ENCODE data around the gene ZFHX3. TPM values are rescaled to one million over a fixed set of nuclear protein-coding genes. Genes with fewer than 3 reads are reported as not detected.

The ZFHX3 gene
- total and polyA plus RNA-seq, 2 donors from 2014 or later = 2.3 to 29.3 TPM

- Histone ChIP-seq H3K27me3 (ENCODE audit: control insufficient read depth, insufficient read depth, low read length) (no peaks in the 10 kb centered on the region), H3K4me1 (ENCODE audit: control insufficient read depth in 2 of 3, insufficient read depth in 2 of 3, low read depth in 1 of 3, low read length in 3 of 3) (peaks cover 0 to 3% (median 2%) of the 10 kb centered on the region in 3 donors), H3K9ac (ENCODE audit: low read length in 3 of 3) (no peak overlapping the region), H3K4me3 (ENCODE audit: low read length in 3 of 3) (no peak overlapping the region), H3K27ac (ENCODE audit: low read depth in 2 of 2, low read length in 2 of 2) (no peak overlapping the region), H3K36me3 (ENCODE audit: control insufficient read depth in 2 of 3, insufficient read depth in 3 of 3, low read length in 3 of 3) (no peaks in the 10 kb centered on the region), H3K9me3 (ENCODE audit: control insufficient read depth in 2 of 3, insufficient read depth in 1 of 3, low read length in 3 of 3) (no peaks in the 10 kb centered on the region)
- DNase-seq (no peak), FAIRE-seq (no peak)
- intact Hi-C loops (cut with DNase I) = no loop called here
- TF ChIP-seq, protein P1, sequence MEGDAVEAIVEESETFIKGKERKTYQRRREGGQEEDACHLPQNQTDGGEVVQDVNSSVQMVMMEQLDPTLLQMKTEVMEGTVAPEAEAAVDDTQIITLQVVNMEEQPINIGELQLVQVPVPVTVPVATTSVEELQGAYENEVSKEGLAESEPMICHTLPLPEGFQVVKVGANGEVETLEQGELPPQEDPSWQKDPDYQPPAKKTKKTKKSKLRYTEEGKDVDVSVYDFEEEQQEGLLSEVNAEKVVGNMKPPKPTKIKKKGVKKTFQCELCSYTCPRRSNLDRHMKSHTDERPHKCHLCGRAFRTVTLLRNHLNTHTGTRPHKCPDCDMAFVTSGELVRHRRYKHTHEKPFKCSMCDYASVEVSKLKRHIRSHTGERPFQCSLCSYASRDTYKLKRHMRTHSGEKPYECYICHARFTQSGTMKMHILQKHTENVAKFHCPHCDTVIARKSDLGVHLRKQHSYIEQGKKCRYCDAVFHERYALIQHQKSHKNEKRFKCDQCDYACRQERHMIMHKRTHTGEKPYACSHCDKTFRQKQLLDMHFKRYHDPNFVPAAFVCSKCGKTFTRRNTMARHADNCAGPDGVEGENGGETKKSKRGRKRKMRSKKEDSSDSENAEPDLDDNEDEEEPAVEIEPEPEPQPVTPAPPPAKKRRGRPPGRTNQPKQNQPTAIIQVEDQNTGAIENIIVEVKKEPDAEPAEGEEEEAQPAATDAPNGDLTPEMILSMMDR (IDR thresholded peaks at IDR 0.05; ENCODE audit: borderline replicate concordance, extremely low read depth, insufficient read depth) = no peak
Measured at GRCh38 chr16:72897707-72898106, 150.2 kb downstream of the ZFHX3 start.

DNA sequence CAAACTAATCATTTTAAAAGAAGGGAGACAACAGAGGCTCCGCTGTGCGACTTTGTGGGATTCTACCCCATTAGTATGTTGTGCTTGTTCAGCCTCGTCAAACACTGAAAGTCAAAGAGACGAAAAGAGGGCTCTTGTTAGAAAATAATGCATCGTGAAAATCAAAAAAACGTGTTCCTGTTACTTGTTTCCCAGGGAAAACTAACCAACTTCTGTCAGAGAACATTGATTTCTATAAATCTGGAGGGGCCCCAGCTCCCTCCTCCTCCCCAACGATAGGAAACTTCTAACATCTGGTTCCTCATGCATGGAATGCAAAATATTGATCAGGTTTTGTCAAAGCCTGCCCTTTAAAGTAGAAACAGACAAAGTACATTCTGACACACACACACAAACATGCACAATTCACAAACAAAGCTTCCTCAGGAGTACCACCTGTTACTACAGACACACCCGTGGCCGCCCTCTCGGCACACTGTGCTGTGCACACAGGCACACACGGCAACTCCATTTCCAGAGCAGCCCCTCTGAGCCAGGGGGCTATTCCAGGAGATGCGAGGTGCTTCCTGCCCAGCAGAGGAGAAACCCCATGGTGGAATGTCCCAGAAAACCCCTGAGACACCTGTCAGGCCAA, 151.3 kb downstream of the ZFHX3 start:
- Histone ChIP-seq H3K9ac (ENCODE audit: low read length in 3 of 3) (no peak overlapping the region), H3K36me3 (ENCODE audit: control insufficient read depth in 2 of 3, insufficient read depth in 3 of 3, low read length in 3 of 3) (no peaks in the 10 kb centered on the region), H3K27me3 (ENCODE audit: control insufficient read depth, insufficient read depth, low read length) (no peaks in the 10 kb centered on the region), H3K4me3 (ENCODE audit: low read length in 3 of 3) (no peak overlapping the region), H3K27ac (ENCODE audit: low read depth in 2 of 2, low read length in 2 of 2) (no peak overlapping the region), H3K4me1 (ENCODE audit: control insufficient read depth in 2 of 3, insufficient read depth in 2 of 3, low read depth in 1 of 3, low read length in 3 of 3) (peaks cover 0 to 3% (median 2%) of the 10 kb centered on the region in 3 donors), H3K9me3 (ENCODE audit: control insufficient read depth in 2 of 3, insufficient read depth in 1 of 3, low read length in 3 of 3) (no peaks in the 10 kb centered on the region)
- intact Hi-C loops (cut with DNase I) = no loop called here
- FAIRE-seq (no peak), DNase-seq (no peak)
- TF ChIP-seq, protein P1 (IDR thresholded peaks at IDR 0.05; ENCODE audit: borderline replicate concordance, extremely low read depth, insufficient read depth) = no peak

DNA sequence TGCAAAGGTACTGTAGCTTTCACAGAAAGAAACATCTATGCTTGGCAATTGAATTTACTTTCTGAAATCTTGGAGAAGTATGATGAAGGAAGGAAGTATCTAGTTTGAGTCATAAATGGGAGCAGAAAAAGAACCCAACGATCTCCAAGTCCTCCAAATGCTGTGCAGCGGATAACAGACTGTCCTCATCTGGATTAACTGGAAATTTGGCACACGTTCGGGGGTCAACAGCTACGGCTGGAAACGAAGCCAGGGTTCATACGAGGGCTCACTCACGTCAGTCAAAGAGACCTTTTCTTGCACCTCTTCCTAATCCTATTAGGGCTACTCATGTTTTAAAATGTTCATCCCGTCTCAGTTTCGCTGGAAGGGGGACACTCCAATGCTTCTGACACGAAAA, 152.0 kb downstream of the ZFHX3 start:
- no peak overlapping the region for H3K27ac ChIP-seq (ENCODE audit: low read depth in 2 of 2, low read length in 2 of 2)
- H3K9ac ChIP-seq (ENCODE audit: low read length in 3 of 3) = no peak overlapping the region
- no peak for FAIRE-seq
- no peaks in the 10 kb centered on the region for H3K9me3 ChIP-seq (ENCODE audit: control insufficient read depth in 2 of 3, insufficient read depth in 1 of 3, low read length in 3 of 3)
- H3K36me3 ChIP-seq (ENCODE audit: control insufficient read depth in 2 of 3, insufficient read depth in 3 of 3, low read length in 3 of 3) = no peaks in the 10 kb centered on the region
- intact Hi-C loops (cut with DNase I) = no loop called here
- no peak for DNase-seq
- H3K4me3 ChIP-seq (ENCODE audit: low read length in 3 of 3) = no peak overlapping the region
- H3K4me1 ChIP-seq (ENCODE audit: control insufficient read depth in 2 of 3, insufficient read depth in 2 of 3, low read depth in 1 of 3, low read length in 3 of 3) = peaks cover 0 to 3% (median 2%) of the 10 kb centered on the region in 3 donors
- H3K27me3 ChIP-seq (ENCODE audit: control insufficient read depth, insufficient read depth, low read length) = no peaks in the 10 kb centered on the region
- TF ChIP-seq, protein P1 (IDR thresholded peaks at IDR 0.05; ENCODE audit: borderline replicate concordance, extremely low read depth, insufficient read depth) = no peak

Measured in kidney (tissue), 14 donors.